OCI-LY7 (cell line): Measurements from ENCODE around the gene CAMK4.

ENCODE experiments used
- CTCF ChIP-seq: fragments of 200-600 bp; sonication (generic); conservative IDR thresholded peaks from 2 replicates; pipeline ENCODE4 v1.5.1; 2014; ENCODE audit warnings: mild to moderate bottlenecking, antibody characterized with exemption, low read length, moderate library complexity, mixed read lengths
- EZH2phosphoT487 ChIP-seq: fragments of 200-600 bp; sonication (generic); IDR thresholded peaks from 2 replicates; pipeline ENCODE4 v1.6.1; 2018; ENCODE audit warnings: low read depth, borderline replicate concordance, mild to moderate bottlenecking, mixed run types, antibody characterized with exemption, low read length, moderate library complexity, mixed read lengths

- TF ChIP-seq CTCF (no peak), EZH2phosphoT487 (no peak)
Observed at GRCh38 chr5:111454776-111455175, 230.6 kb downstream of the CAMK4 start.
